DMS153 (cell line): Measurements from ENCODE around the gene OR11H6.
"Not testable (repeated sequence)": the region's sequence is repeated elsewhere in the genome, so short reads cannot be mapped to it uniquely, and the experiment has no call there.

ENCODE experiments used
- DNase-seq: peaks from one replicate; lab custom pipeline; 2025; lab: John Stamatoyannopoulos, UW

The OR11H6 gene, protein sequence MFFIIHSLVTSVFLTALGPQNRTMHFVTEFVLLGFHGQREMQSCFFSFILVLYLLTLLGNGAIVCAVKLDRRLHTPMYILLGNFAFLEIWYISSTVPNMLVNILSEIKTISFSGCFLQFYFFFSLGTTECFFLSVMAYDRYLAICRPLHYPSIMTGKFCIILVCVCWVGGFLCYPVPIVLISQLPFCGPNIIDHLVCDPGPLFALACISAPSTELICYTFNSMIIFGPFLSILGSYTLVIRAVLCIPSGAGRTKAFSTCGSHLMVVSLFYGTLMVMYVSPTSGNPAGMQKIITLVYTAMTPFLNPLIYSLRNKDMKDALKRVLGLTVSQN

DNA sequence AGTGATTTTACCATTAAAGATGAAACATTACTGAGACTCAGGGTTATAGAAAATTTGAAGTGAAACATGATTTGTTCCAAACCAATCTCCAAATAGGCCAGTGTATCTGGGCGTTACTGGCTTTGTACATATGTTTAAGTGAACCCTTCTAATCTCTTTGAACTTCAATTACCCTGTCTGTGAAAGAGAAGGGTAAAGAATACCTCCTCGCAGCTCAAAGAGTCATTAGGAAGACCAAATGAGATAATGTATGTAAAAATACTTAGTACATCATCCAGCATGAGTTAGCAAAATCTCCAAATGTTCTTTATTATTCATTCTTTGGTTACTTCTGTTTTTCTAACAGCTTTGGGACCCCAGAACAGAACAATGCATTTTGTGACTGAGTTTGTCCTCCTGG is at the start of gene OR11H6:
OR11H6 (plus strand) TSS at position 301 of the 400 bp plus-strand sequence; CDS start at position 301, 0 bp downstream.
- no peak for DNase-seq

DNA sequence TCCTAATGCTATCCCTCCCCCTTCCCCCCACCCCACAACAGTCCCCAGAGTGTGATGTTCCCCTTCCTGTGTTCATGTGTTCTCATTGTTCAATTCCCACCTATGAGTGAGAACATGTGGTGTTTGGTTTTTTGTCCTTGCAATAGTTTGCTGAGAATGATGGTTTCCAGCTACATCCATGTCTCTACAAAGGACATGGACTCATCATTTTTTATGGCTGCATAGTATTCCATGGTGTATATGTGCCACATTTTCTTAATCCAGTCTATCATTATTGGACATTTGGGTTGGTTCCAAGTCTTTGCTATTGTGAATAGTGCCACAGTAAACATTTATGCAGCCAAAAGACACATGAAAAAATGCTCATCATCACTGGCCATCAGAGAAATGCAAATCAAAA is 49.3 kb upstream of the OR11H6 start:
- not testable (repeated sequence) for DNase-seq

DNA sequence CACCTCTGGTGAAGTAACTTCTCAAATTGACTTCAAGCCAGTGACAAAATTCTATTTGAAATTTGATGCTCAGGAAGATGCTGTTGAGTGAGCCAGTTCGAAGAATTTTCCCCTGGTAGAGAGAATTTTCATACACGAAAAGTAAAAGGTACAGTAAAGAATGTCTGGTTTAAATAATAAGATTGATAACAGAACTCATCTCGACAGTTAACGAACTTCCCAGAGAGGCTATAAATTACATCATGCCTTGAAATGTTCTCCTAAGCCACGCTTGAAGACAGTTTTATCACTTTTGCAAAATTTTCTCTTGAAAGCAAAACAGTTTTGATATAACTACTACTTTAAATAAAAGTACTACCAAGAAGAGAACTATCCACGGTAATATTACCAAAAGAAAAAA is 47.2 kb upstream of the OR11H6 start:
- DNase-seq = no peak

DNA sequence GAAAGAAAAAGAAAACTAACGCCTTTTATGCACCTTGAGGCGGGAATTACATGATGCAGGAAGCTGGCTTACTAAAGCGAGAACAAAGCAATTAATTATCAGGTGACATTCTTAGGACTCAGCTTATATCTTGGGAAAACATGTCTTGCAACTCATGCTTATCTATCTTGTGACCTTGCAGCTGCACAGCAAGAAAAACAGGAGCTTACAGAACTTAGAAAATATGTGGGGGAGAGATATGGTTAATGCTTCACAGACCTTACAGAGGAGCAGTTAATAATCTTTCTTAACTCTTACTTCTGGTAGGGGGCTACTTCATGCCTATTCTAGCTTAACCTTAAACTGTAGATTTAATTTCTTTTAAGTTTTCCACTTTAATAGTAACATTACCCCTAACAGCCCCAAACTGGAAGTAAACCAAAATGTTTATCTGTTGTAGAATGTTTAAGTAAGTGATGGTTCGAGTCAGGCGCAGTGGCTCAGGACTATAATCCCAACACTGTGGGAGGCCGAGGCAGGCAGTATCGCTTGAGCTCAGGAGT is 46.0 kb upstream of the OR11H6 start:
- no peak for DNase-seq

DNA sequence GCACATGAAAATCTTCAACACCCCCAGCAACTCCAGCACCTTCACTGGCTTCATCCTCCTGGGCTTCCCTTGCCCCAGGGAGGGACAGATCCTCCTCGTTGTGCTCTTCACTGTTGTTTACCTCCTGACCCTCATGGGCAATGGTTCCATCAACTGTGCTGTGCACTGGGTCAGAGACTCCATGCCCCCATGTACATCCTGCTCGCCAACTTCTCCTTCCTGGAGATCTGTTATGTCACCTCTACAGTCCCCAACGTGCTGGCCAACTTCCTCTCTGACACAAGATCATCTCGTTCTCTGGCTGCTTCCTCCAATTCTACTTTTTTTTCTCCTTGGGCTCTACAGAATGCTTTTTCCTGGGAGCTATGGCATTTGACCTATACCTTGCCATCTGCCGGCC is 44.3 kb upstream of the OR11H6 start:
- DNase-seq = no peak

DNA sequence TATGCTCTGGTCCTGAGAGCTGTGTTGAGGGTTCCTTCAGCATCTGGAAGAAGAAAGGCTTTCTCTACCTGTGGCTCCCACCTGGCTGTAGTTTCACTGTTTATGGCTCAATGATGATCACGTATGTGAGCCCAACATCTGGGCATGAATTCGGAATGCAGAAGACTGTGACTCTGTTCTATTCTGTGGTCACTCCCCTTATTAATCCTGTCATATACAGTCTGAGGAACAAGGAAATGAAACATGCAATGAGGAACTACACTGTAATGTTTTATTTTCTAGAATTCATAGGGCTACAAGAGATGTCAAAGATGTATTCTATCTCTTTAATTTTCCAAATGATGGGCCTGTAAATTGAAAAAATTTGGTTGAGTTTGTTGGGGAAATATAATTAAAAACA is 43.6 kb upstream of the OR11H6 start:
- DNase-seq = no peak

DNA sequence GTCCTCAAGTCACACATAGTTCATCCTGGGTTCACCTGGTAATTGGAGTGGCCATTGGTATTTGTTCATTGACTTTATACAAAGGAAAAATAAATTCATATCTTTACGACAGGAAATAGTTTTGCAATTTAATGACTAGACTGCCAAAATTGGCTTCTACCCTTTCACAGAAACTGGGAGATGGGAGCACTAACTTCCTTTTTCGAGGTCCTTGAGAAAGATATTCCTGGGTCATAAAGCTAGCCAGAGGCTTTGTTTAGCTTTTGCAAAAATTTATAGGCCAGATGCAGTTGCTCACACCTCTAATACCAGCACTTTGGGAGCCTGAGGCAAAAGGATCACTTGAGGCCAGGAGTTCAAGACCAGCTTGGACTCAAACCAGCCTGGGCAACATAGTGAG is 43.0 kb upstream of the OR11H6 start:
- no peak for DNase-seq

DNA sequence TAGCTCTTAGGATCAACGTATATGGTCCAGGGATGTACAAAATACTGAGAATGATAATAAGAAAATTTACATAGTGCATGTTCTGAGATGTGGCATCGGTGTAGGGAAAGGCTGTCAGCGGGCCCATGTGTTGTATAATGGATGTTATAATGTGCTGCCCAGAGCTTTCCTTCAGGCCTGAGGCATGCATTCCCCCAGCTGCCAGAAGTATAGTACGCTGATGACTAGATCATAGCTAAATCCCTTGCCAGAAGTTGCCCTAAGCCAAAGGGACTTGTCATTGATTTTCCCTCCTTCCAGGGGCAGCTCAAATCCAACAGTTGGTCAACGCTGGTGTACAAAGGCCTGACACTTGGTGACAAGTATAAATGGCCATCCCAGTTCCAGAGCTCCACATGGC is 39.3 kb upstream of the OR11H6 start:
- DNase-seq = no peak

DNA sequence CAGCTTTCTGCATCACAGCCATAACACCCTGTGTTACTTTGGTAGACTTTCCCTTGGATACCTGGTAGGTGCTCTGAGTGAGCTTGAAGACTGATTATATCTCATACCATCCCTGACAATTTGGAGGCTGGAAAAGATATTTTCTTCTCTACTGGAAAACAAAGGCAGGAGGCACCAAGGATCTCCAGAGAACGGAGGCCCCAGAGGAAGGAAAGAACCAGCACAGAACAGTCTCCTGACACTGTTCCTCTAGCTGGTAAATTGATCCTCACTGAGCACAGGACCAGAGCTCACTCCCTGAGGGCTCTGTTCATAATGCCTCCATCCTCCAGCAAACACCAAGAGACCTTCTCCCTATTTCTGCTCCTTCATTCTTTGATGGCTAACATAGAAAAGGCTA is 32.9 kb upstream of the OR11H6 start, which contains the start of gene OR11G2:
OR11G2 (plus strand) TSS at position 301 of the 400 bp plus-strand sequence. CDS start 6,542 bp downstream, outside the sequence.
- DNase-seq = no peak

DNA sequence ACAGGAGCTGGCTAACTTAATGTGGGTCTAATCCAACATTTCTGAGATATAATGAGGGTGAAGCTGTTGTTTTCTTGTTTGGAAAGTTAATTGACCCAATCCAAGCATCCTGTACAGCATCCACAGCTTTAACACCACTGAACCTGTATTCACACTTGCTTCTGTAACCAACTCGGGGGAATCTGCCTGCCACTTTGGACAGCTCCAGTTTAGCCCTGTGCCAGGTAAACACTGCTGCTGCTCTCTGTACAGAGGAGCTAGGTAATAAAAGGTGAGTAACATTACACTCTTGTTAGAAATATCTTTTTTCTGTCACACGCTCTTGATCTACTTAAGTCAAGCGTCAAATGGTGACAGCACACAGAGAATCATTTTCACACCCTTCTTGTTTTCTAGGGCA is 32.1 kb upstream of the OR11H6 start:
- no peak for DNase-seq

DNA sequence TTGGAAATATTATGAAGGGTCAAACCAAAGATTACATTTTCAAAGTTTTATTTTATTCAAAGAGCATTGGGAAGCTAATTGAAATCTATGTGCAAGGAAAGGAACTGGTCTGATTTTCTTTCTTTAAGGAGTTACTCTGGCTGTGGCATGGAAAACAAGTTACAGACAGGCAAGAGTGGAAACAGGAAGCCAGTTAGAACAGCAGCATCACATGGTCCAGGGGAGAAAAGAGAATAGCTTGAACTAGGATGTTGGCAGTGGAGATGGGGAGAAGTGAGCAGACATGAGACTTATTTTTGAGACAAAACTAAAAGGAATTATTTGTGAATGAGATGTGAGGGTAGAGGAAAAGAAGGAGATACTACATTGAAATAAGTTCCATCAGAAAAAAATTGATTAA is 29.4 kb upstream of the OR11H6 start:
- DNase-seq = no peak

DNA sequence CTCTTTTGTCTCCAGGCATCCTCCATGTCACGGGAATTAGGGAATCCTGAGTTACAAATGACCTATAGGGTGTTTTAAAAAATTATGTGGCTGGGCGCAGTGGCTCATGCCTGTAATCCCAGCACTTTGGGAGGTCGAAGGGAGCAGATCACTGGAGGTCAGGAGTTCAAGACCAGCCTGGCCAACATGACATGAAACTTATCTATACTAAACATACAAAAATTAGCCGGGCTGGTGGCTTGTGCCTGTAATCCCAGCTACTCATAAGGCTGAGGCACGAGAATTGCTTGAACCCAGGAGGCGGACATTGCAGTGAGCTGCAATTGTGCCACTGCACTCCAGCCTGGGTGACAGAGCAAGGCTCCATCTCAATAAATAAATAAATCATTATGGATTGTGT is 28.3 kb upstream of the OR11H6 start:
- DNase-seq = not testable (repeated sequence)

DNA sequence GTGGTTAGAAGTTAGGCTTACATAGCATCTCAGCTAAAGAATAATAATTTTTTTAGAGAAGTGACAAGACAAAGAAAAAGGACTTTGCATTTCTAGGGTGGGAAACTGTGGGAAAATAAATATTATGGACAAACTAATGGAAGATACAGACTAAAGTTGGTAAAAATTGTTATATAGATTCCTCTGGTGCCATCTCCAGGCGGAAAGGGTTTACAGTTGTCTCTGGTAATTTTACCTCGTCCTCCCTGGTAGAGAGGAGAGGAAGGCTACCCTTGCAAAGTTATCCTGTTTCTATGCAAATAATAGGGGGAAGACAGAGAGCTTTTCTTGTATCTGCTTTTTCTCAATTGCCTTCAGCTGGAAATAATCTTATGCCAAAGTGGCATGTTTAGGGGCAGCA is 27.6 kb upstream of the OR11H6 start:
- DNase-seq = no peak

DNA sequence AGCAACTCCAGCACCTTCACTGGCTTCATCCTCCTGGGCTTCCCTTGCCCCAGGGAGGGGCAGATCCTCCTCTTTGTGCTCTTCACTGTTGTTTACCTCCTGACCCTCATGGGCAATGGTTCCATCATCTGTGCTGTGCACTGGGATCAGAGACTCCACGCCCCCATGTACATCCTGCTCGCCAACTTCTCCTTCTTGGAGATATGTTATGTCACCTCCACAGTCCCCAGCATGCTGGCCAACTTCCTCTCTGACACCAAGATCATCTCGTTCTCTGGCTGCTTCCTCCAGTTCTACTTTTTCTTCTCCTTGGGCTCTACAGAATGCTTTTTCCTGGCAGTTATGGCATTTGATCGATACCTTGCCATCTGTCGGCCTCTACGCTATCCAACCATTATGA is 26.1 kb upstream of the OR11H6 start:
- no peak for DNase-seq

DNA sequence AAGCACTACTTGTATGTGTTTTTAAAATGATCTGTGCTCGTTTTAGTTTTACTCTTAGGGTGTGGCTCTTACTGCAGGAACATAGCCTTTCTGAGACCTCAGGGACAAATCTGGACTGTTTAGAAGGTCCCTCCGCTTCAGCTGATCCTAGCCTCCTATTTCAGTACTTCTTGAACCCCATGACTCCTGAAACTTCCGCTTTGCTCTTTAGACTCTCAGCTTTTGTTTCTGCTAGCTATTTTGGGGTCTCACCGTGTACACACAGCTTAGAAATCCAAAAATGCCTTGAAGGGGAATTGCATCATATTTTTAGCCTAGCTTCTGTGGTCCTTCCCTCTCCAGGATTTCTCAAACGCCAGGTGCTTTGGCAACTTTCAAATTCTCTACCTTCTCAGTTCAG is 24.5 kb upstream of the OR11H6 start:
- DNase-seq = no peak

DNA sequence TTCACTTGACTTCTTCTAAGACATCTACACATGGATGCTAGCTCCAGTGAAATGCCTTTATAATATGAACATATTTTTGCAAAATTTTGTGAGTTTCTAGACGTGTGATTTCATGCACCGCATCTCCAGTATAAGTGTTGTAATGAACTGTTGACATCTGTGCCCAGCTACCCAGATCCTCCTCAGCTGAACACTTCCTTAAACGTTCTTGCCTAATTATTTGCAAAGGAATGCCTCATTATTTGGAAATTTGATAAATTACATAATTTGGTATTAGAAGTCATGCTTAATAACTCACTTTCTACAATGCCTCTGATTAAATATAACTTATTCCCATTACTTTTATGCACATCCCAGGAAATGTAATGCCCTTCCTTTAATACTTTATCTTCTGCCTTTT is 18.8 kb upstream of the OR11H6 start:
- DNase-seq = no peak

DNA sequence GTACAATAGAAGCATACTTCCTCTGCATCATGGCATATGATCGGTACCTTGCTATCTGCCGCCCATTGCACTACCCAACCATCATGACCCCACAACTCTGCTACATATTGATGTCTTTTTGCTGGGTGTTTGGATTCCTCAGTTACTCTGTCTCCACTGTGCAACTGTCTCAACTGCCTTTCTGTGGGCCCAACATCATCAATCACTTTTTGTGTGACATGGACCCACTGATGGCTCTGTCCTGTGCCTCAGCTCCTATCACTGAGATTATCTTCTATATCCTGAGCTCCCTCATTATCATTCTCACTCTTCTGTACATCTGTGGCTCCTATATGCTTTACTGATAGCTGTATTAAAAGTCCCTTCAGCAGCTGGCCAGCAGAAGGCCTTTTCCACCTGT is 13.9 kb upstream of the OR11H6 start:
- DNase-seq = no peak

DNA sequence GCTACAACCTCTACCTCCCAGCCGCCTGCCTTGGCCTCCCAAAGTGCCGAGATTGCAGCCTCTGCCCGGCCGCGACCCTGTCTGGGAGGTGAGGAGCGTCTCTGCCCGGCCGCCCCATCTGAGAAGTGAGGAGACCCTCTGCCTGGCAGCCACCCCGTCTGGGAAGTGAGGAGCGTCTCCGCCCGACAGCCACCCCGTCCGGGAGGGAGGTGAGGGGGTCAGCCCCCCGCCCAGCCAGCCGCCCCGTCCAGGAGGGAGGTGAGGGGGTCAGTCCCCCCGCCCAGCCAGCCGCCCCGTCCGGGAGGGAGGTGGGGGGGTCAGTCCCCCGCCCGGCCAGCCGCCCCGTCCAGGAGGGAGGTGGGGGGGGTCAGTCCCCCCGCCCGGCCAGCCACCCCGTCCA is 11.1 kb upstream of the OR11H6 start:
- not testable (repeated sequence) for DNase-seq

DNA sequence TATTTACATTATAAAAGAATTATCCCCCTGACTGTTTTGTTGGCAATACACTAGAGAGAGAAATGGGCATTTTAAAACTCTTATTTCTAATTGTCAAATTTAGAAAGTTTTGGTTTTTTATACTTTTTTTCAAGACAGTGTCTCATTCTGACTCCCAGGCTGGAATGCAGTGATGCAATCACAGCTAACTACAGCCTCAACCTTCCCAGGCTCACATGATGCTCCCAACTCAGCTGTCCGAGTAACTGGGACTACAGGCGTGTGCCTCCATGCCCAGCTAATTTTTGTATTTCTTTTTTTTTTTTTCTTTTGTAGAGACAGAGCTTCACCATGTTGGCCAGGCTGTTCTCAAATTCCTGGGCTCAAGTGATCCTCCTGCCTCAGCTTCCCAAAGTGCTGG is 8.3 kb upstream of the OR11H6 start:
- no peak for DNase-seq

DNA sequence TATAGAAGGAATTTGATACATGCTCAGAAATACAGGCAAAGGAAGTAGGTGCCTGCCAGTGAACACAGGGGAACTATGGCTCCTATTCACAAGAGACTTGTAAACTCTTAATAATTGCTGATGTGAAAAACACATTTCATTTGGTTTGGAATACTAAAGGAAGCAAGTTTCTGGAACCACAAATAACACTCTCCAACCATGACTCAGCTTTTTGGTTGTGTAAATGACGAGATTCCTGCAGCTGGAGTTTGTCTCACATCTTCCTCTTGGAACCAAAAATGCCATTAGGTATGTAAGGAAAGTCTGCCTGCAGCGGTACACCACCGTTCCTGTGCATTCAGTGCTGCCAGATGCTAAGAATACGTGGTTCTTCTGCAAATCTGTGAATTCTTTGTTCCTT is 4.5 kb upstream of the OR11H6 start:
- no peak for DNase-seq

DNA sequence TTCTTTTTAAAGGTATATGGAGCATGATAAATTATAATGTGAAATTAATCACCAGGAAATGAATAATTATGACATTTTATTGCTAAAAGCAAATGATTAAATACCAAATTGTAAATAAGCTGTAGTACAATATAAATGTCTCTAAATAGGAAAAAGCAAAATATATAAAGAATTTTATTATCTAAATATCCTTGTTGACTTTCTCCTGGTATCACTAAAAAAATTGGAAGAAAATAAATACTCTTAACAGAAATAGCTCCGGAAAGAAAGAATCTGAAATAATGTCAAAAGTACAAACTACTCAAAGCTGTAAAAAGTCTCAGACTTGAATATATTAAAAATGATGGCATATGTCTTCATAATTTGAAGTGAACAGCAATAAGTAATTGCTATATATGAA is 5.2 kb downstream of the OR11H6 start, which contains the start of gene OR11H7:
OR11H7 (plus strand) TSS at position 301 of the 400 bp plus-strand sequence.
- no peak for DNase-seq

DNA sequence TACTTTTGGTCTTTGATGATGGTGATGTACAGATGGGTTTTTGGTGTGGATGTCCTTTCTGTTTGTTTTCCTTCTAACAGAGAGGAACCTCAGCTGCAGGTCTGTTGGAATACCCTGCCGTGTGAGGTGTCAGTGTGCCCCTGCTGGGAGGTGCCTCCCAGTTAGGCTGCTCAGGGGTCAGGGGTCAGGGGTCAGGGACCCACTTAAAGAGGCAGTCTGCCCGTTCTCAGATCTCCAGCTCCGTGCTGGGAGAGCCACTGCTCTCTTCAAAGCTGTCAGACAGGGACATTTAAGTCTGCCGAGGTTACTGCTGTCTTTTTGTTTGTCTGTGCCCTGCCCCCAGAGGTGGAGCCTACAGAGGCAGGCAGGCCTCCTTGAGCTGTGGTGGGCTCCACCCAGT is 11.9 kb downstream of the OR11H6 start:
- DNase-seq = not testable (repeated sequence)

DNA sequence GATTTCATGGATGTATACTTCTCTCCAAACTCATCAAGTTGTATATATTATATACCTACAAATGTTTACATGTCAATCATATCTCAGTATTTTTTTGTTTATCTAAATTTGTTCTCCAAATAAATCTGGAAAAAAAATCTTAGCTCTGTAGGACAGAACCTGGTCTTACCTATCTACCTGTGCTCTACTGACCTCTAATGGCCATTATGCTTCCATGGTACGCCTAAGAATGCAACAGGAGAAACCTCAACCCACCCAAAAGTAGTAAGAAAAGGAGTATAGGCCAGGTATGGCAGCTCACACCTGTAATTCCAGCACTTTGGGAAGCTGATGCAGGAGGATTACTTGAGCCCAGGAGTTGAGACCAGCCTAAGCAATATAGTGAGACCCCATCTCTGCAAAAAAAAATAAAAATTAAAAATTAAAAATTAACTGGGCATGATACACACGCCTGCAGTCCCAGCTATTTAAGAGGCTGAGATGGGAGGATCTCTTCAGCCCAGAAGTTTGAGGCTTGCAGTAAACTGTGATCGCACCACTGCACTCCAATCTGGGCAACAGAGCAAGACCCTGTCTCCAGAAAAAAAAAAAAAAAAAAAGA is 24.2 kb downstream of the OR11H6 start:
- no peak for DNase-seq
